Stimulated activated CD8-positive, alpha-beta memory T cell treated with anti-CD3 and anti-CD28 coated beads, Interleukin-7, amount 100 ng/mL, for 1 hour (primary cell): ENCODE measurements around the gene LMO4.

Experiments
- DNase-seq, 2 donors: peaks; one replicate each; pipeline ENCODE4 v3.0.0-alpha.2; 2020; ENCODE audit warnings: low read depth in 2 of 2

Gene LMO4

DNA sequence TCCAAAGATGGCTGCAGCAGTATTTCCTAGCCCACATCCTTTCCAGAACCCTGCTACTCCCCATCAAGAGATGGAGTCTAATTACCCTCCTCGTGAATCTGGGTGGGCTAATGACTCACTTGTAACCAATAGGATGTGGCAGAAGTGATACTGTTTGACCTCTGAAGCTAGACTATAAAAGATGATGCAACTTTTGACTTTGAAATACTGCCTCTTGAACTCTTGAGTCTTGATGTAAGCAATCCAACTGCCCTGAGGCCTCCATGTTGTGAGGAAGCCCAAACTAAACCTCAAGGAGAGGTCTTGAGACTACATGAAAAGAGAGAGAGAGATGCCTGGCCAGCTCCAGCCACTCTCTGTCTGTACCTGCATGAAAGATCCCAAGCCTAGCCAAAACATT is 29.5 kb downstream of the LMO4 start:
- no peak for DNase-seq

- DNase-seq: no peak
These were observed 30.9 kb downstream of the LMO4 start for GRCh38 chr1:87359586-87359985.

GRCh38 chr1:87362063-87362833 is 33.6 kb downstream of the LMO4 start:
- DNase-seq: no peak

GRCh38 chr1:87362834-87363426 is 34.2 kb downstream of the LMO4 start:
- no peak for DNase-seq

DNA sequence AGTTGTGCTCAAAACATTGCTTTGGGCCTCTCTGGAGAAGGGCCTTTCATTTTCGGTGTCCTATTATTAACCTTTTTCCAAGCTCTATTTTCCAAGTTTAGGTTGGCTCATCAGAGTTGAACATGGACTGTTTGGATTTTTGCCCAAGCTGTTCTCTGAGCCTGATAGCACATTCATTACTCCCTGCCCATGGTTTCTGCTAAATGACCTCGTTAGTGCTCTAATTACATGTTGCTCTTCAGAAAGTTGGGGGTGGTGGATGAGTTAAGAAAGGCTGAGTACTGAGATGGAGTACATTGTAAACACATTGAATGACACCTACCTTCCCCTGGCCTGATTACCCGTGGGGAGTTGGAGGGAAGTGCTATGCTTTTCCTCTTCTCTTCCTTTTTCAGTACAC is 38.9 kb downstream of the LMO4 start:
- DNase-seq: no peak

- no peak for DNase-seq
These were observed 40.2 kb downstream of the LMO4 start for GRCh38 chr1:87368907-87369306.

GRCh38 chr1:87369736-87370478 is 41.2 kb downstream of the LMO4 start:
- no peak for DNase-seq

- no peak for DNase-seq
These were observed 41.9 kb downstream of the LMO4 start for GRCh38 chr1:87370544-87370943.

- no peak for DNase-seq
These were observed 50.6 kb downstream of the LMO4 start for GRCh38 chr1:87379306-87379705.

DNA sequence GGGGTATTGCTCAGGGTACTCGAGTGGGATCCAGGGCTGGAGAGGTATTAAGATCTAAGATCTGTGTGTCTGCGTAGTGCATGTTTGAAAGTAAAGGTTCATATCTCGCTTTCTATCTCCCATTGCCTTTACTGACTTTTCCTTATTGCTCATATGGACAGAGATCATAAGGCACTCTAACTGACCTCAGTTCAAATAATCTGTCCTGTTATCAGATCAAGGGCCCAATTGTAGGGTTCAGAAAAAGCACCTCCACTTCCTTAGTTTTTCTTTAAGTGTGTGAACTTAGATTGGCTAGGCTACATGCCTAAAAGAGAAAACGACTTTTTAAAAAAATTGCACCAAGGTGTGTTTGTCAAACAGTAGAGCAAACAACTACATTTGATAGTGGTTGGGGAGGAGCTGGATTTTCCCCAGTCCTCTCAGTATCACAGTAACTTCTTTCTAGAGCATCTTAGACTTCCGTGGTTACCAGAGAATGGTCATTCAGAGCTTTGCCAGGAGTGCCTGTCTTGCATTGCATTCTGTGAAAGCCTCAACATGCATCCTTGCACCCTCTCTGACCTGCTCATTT is 57.6 kb downstream of the LMO4 start:
- no peak for DNase-seq

GRCh38 chr1:87388411-87388810 is 59.7 kb downstream of the LMO4 start:
- DNase-seq: no peak

- no peak for DNase-seq
These were observed 60.3 kb downstream of the LMO4 start for GRCh38 chr1:87389011-87389410.

GRCh38 chr1:87389546-87389945 is 60.9 kb downstream of the LMO4 start:
- DNase-seq: no peak

DNA sequence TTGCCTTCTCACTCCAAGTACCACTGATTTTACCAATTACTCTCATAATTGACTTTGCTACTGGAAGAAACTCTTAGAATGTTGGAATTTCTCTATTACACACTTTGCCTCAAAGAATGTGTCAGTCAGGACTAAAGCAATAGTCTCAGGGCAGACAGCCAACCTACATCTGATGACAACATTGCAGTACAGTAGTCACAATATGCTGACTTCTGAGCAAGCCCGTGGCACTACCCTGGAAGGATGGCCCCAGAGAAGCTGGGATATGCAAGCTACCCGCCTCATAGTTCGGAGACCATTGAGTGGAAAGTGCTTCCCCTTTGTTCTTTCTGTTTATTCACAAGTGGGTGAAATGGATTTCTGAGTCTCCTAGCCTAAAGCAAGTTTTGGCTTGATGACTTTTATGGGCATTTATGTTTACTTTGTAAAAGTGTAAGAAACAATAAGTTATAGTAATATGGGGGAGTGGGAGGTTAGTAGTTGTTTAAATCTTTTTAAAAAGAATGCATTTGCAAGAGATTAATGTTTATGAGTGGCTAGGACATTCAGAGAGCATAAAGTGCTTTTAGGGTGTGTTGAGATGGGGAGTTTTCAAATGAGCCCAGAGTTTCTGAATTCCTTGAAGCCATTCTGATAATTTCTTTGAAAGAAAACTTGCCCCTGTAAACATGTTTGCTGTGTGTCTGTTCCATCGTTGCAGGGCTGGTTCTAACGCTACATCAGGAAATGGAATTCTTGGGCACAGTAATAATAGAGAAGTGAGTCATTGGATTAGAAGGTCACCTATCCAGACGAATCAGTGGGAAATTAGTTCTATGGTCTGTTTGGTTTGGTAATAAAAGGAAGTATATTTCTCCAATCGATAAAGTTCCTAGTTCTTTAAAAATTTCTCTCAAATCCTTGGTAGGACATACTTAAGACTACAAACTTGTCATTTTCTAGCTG is 63.8 kb downstream of the LMO4 start:
- no peak for DNase-seq

DNA sequence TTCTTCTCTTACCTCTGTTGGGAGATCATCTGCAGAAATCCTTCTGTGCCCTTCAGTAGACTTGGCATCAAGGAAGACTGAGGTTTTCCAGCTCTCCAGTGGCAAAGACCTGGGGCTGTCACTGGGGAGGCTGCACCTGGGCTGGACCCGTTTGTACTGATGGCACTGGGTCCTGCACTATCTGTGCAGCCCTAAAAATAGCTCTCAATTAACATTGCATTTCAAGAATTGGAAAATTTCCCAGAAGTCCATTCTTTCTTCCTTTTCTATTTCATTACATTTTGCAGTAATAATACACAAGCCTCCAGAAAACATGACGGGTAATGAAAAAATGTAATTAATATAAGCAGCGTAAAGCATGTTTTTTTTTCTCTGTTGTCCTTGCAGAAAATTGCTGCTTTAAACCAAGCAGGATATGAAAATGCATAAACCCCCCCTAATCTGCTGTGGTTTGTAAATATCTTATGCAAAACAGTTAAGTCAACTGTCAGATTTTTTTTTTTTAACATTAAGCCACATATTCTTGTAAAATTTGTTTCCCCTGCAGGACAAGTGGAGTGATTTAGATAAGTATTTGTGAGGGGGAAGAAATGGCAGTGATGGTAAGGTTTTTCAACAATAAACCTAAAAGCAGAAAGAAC is 64.9 kb downstream of the LMO4 start:
- DNase-seq: no peak

- DNase-seq: no peak
These were observed 65.8 kb downstream of the LMO4 start for GRCh38 chr1:87394513-87394912.

- no peak for DNase-seq
These were observed 66.3 kb downstream of the LMO4 start for GRCh38 chr1:87394982-87395381.
